Measurements from ENCODE around the gene TTC3. TPM values are rescaled to one million over a fixed set of nuclear protein-coding genes. Genes with fewer than 3 reads are reported as not detected.

TTC3 gene
- total and polyA plus RNA-seq, 2 of the 13 experiments (the other 11 are each of a cell fraction or from before 2014, with no cell fraction given), result 55.7 to 108 TPM

DNA sequence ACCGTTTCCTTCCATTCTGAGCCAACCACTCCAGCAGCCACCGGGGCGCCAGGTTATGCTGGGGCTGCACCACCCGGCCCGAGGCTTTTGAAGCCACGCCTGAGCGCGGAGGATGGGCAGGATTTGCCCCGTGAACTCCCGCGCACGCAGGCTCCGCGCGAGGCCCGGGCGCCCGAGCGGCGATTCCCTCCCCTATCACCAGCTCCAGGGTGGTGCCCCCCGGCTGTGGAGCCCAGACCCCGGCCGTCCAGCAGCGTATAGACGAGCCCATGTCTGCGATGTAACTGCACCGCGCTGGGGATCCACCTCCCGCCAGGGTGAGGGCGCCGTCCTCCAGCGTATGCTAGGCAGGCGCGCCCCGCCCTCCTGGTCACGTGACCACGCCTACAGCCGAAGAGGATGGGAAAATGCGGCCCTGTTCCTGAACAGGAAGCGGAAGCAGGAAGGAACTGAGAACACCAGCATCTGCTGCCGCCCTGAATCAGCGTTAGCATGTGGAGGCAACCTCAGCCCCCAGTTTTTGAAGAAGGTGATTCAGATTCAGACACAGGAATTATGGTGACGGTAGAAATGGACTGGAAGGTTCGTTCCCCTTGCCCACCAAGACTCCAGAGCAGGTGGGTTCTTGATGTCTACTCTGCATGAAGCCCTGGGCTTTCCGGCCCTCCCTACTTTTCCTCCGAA is 148.1 kb downstream of the TTC3 start (continued):
- TF ChIP-seq, protein P1, sequence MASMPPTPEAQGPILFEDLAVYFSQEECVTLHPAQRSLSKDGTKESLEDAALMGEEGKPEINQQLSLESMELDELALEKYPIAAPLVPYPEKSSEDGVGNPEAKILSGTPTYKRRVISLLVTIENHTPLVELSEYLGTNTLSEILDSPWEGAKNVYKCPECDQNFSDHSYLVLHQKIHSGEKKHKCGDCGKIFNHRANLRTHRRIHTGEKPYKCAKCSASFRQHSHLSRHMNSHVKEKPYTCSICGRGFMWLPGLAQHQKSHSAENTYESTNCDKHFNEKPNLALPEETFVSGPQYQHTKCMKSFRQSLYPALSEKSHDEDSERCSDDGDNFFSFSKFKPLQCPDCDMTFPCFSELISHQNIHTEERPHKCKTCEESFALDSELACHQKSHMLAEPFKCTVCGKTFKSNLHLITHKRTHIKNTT (CRISPR knock-in tag; IDR thresholded peaks at IDR 0.05), result no peak
- TF ChIP-seq ZNF841 (CRISPR knock-in tag; IDR thresholded peaks at IDR 0.05; ENCODE audit: borderline replicate concordance) (no peak), NFKB2 (CRISPR knock-in tag; IDR thresholded peaks at IDR 0.05; ENCODE audit: borderline replicate concordance) (peak; percentile 76; the same call in 1 of the 2 replicates), ZNF678 (CRISPR knock-in tag; IDR thresholded peaks at IDR 0.05) (peak; percentile 87; the same call in 1 of the 2 replicates), SOX6 (IDR thresholded peaks at IDR 0.05) (no peak), SOX6 (CRISPR knock-in tag; IDR thresholded peaks at IDR 0.05) (peak; percentile 71), ZBTB8A (CRISPR knock-in tag; IDR thresholded peaks at IDR 0.05; ENCODE audit: borderline replicate concordance, low read depth) (peak; percentile 54; the same call in 1 of the 2 replicates), ZMYM4 (CRISPR knock-in tag; IDR thresholded peaks at IDR 0.05) (peak; percentile 98), ZNF501 (CRISPR knock-in tag; IDR thresholded peaks at IDR 0.05) (peak; percentile 94), ZNF30 (CRISPR knock-in tag; IDR thresholded peaks at IDR 0.05) (peak; percentile 69; the same call in 1 of the 2 replicates), KMT2A (CRISPR knock-in tag; IDR thresholded peaks at IDR 0.05) (peak; percentile 90), MXD4 (CRISPR knock-in tag; IDR thresholded peaks at IDR 0.05) (peak; percentile 83; the same call in 1 of the 2 replicates), ZBTB21 (CRISPR knock-in tag; IDR thresholded peaks at IDR 0.05) (no peak; the same call in 1 of the 2 replicates)
- TF ChIP-seq, protein P2, sequence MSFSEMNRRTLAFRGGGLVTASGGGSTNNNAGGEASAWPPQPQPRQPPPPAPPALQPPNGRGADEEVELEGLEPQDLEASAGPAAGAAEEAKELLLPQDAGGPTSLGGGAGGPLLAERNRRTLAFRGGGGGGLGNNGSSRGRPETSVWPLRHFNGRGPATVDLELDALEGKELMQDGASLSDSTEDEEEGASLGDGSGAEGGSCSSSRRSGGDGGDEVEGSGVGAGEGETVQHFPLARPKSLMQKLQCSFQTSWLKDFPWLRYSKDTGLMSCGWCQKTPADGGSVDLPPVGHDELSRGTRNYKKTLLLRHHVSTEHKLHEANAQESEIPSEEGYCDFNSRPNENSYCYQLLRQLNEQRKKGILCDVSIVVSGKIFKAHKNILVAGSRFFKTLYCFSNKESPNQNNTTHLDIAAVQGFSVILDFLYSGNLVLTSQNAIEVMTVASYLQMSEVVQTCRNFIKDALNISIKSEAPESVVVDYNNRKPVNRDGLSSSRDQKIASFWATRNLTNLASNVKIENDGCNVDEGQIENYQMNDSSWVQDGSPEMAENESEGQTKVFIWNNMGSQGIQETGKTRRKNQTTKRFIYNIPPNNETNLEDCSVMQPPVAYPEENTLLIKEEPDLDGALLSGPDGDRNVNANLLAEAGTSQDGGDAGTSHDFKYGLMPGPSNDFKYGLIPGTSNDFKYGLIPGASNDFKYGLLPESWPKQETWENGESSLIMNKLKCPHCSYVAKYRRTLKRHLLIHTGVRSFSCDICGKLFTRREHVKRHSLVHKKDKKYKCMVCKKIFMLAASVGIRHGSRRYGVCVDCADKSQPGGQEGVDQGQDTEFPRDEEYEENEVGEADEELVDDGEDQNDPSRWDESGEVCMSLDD (CRISPR knock-in tag; IDR thresholded peaks at IDR 0.05; ENCODE audit: borderline replicate concordance), result no peak
- TF ChIP-seq, protein P3, sequence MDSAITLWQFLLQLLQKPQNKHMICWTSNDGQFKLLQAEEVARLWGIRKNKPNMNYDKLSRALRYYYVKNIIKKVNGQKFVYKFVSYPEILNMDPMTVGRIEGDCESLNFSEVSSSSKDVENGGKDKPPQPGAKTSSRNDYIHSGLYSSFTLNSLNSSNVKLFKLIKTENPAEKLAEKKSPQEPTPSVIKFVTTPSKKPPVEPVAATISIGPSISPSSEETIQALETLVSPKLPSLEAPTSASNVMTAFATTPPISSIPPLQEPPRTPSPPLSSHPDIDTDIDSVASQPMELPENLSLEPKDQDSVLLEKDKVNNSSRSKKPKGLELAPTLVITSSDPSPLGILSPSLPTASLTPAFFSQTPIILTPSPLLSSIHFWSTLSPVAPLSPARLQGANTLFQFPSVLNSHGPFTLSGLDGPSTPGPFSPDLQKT (CRISPR knock-in tag; IDR thresholded peaks at IDR 0.05; ENCODE audit: borderline replicate concordance), result no peak
- TF ChIP-seq, protein P4, sequence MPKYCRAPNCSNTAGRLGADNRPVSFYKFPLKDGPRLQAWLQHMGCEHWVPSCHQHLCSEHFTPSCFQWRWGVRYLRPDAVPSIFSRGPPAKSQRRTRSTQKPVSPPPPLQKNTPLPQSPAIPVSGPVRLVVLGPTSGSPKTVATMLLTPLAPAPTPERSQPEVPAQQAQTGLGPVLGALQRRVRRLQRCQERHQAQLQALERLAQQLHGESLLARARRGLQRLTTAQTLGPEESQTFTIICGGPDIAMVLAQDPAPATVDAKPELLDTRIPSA (CRISPR knock-in tag; IDR thresholded peaks at IDR 0.05; ENCODE audit: borderline replicate concordance), result no peak
- TF ChIP-seq, protein P5, sequence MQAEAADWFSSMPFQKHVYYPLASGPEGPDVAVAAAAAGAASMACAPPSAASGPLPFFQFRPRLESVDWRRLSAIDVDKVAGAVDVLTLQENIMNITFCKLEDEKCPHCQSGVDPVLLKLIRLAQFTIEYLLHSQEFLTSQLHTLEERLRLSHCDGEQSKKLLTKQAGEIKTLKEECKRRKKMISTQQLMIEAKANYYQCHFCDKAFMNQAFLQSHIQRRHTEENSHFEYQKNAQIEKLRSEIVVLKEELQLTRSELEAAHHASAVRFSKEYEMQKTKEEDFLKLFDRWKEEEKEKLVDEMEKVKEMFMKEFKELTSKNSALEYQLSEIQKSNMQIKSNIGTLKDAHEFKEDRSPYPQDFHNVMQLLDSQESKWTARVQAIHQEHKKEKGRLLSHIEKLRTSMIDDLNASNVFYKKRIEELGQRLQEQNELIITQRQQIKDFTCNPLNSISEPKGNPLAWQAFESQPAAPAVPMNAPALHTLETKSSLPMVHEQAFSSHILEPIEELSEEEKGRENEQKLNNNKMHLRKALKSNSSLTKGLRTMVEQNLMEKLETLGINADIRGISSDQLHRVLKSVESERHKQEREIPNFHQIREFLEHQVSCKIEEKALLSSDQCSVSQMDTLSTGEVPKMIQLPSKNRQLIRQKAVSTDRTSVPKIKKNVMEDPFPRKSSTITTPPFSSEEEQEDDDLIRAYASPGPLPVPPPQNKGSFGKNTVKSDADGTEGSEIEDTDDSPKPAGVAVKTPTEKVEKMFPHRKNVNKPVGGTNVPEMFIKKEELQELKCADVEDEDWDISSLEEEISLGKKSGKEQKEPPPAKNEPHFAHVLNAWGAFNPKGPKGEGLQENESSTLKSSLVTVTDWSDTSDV (CRISPR knock-in tag; IDR thresholded peaks at IDR 0.05), result no peak; the same call in 1 of the 2 replicates
- TF ChIP-seq, protein P6, sequence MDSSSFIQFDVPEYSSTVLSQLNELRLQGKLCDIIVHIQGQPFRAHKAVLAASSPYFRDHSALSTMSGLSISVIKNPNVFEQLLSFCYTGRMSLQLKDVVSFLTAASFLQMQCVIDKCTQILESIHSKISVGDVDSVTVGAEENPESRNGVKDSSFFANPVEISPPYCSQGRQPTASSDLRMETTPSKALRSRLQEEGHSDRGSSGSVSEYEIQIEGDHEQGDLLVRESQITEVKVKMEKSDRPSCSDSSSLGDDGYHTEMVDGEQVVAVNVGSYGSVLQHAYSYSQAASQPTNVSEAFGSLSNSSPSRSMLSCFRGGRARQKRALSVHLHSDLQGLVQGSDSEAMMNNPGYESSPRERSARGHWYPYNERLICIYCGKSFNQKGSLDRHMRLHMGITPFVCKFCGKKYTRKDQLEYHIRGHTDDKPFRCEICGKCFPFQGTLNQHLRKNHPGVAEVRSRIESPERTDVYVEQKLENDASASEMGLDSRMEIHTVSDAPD (CRISPR knock-in tag; IDR thresholded peaks at IDR 0.05), result no peak

All from HepG2 (cell line).